ENCODE data around the gene PRKN. TPM values are rescaled to one million over a fixed set of nuclear protein-coding genes. Genes with fewer than 3 reads are reported as not detected.

The PRKN gene
- total and polyA plus RNA-seq, 9 of the 15 experiments (the other 6 are each of a cell fraction or from before 2014, with no cell fraction given) = 0.03 to 0.96 (median 0.15) TPM; not detected in 2

- no peak for ATAC-seq
- Histone ChIP-seq H3K36me3 (ENCODE audit: control insufficient read depth, insufficient read depth, low read length) (no peaks in the 10 kb centered on the region), H4K20me1 (replicated peaks; ENCODE audit: control insufficient read depth, insufficient read depth, low read length) (no peaks in the 10 kb centered on the region), H3K9me1 (ENCODE audit: control insufficient read depth, insufficient read depth, low read length) (no peaks in the 10 kb centered on the region), H3K79me2 (ENCODE audit: control insufficient read depth, insufficient read depth, low read length) (no peaks in the 10 kb centered on the region), H3K27me3 (ENCODE audit: control insufficient read depth in 2 of 2, insufficient read depth in 2 of 2, low read length in 2 of 2) (no peaks in the 10 kb centered on the region), H3K4me2 (ENCODE audit: insufficient read depth, low read length) (no peak overlapping the region), H3K9ac (ENCODE audit: insufficient read depth in 1 of 2, low read depth in 2 of 2, low read length in 2 of 2) (no peak overlapping the region), H2AFZ (ENCODE audit: low read depth, low read length) (no peak overlapping the region), H3K27ac (ENCODE audit: extremely low read depth, low read depth, low read length) (no peak overlapping the region), H3K9me3 (replicated peaks; ENCODE audit: control insufficient read depth, insufficient read depth, low read depth, low read length) (no peaks in the 10 kb centered on the region; the same call in 1 of the 2 replicates), H3K4me1 (replicated peaks in 1 of 2; ENCODE audit: control insufficient read depth in 2 of 2, insufficient read depth in 2 of 2, low read length in 2 of 2) (no peaks in the 10 kb centered on the region), H3K4me3 (no peak overlapping the region)
- in situ Hi-C loops (cut with MboI) = no loop called here
- 0% methylated on average over 4 of the region's 4 CpGs for WGBS (ENCODE audit: insufficient coverage, low coverage, missing lambda C conversion rate)
- intact Hi-C loops (cut with micrococcal nuclease) = no loop called here
- ChIA-PET POLR2A (no interaction called here), CTCF (ENCODE audit: low intra/inter-chr PET ratio) (no interaction called here)
- no peak for FAIRE-seq
- no TSS peak for BruUV-seq (replicated peaks)
- no peak for DNase-seq (ENCODE audit: extremely low read depth in 1 of 4, low spot score in 3 of 4)
- TF ChIP-seq ZNF124 (CRISPR knock-in tag; IDR thresholded peaks at IDR 0.05) (no peak), ZNF408 (CRISPR knock-in tag; IDR thresholded peaks at IDR 0.05; ENCODE audit: low read depth) (no peak), ZNF354B (CRISPR knock-in tag; IDR thresholded peaks at IDR 0.05) (no peak), POLR2AphosphoS5 (IDR thresholded peaks at IDR 0.05; ENCODE audit: control insufficient read depth, insufficient read depth, low read depth, low read length) (no peak), BRCA1 (IDR thresholded peaks at IDR 0.05) (no peak), BRCA1 (CRISPR knock-in tag; IDR thresholded peaks at IDR 0.05) (no peak), SIN3A (IDR thresholded peaks at IDR 0.05; ENCODE audit: borderline replicate concordance in 2 of 2, control insufficient read depth in 1 of 2, low read depth in 2 of 2, low read length in 2 of 2) (no peak), PML (IDR thresholded peaks at IDR 0.05; ENCODE audit: low read length) (no peak), CBX2 (IDR thresholded peaks at IDR 0.05; ENCODE audit: insufficient read depth, low read length, poor library complexity, severe bottlenecking) (no peak), ZFP36 (IDR thresholded peaks at IDR 0.05; ENCODE audit: low read depth, low read length, partially characterized antibody) (no peak), HNRNPUL1 (IDR thresholded peaks at IDR 0.05; ENCODE audit: low read length) (no peak), ZBTB11 (CRISPR knock-in tag; IDR thresholded peaks at IDR 0.05) (no peak), PCBP1 (IDR thresholded peaks at IDR 0.05; ENCODE audit: low read depth, low read length, poor library complexity, severe bottlenecking) (no peak), AFF1 (IDR thresholded peaks at IDR 0.05; ENCODE audit: low read depth in 1 of 2, partially characterized antibody in 2 of 2) (no peak), BCL6 (CRISPR knock-in tag; IDR thresholded peaks at IDR 0.05) (no peak)
Observed at GRCh38 chr6:162076816-162077215, 650.8 kb downstream of the PRKN start.
